ENCODE results near the gene PPP6R3. TPM values are rescaled to one million over a fixed set of nuclear protein-coding genes. Genes with fewer than 3 reads are reported as not detected.

The PPP6R3 gene
- total and polyA plus RNA-seq, 2 of the 8 experiments (the other 6 are each of a cell fraction or from before 2014, with no cell fraction given): 44.6 to 150 TPM

- H4K20me1 ChIP-seq (replicated peaks in 1 of 2; ENCODE audit: control insufficient read depth in 1 of 2, insufficient read depth in 2 of 2, low read length in 2 of 2): no peaks in the 10 kb centered on the region
- no peak overlapping the region for H3K4ac ChIP-seq (replicated peaks; ENCODE audit: insufficient read length, low read depth, low read length)
- FAIRE-seq: no peak
- no peak overlapping the region for H2BK120ac ChIP-seq (replicated peaks; ENCODE audit: low read depth, low read length)
- H3K27me3 ChIP-seq (replicated peaks in 1 of 4; ENCODE audit: control insufficient read depth in 3 of 4, extremely low read depth in 1 of 4, insufficient read depth in 3 of 4, low read length in 3 of 4): no peaks in the 10 kb centered on the region
- no peak overlapping the region for H3K14ac ChIP-seq (ENCODE audit: insufficient read length)
- no peaks in the 10 kb centered on the region for H3K23me2 ChIP-seq (ENCODE audit: low read depth, low read length)
- H2BK20ac ChIP-seq (ENCODE audit: low read length): no peak overlapping the region
- H3K4me3 ChIP-seq (ENCODE audit: extremely low read depth in 1 of 4, insufficient read depth in 2 of 4, low read depth in 3 of 4, low read length in 4 of 4): no peak overlapping the region
- H3K4me1 ChIP-seq (replicated peaks in 1 of 4; ENCODE audit: control insufficient read depth in 3 of 4, insufficient read depth in 4 of 4, low read length in 3 of 4): peaks cover 0 to 10% (median 1%) of the 10 kb centered on the region in 4 experiments; a peak in 1 of 7 replicates
- no peak overlapping the region for H2BK5ac ChIP-seq (ENCODE audit: low read depth, low read length)
- POLR2A ChIA-PET (ENCODE audit: partially characterized antibody): interaction anchor here (0.6 kb wide), 1 partner anchor 67 kb away, joined by 4 read pairs; no protein-coding TSS in a partner anchor
- H4K91ac ChIP-seq (replicated peaks; ENCODE audit: insufficient read length, low read length): no peak overlapping the region
- no peak overlapping the region for H2BK15ac ChIP-seq (ENCODE audit: low read length)
- H2AFZ ChIP-seq (ENCODE audit: low read length): no peak overlapping the region
- no peaks in the 10 kb centered on the region for H3K79me1 ChIP-seq (ENCODE audit: low read depth, low read length)
- H3K27ac ChIP-seq (ENCODE audit: low read depth, low read length): no peak overlapping the region
- H4K5ac ChIP-seq (ENCODE audit: insufficient read length, low read depth, low read length): no peak overlapping the region
- CTCF ChIA-PET (ENCODE audit: partially characterized antibody): interaction anchor here (1.6 kb wide), 1 partner anchor 26 kb away, joined by 3 read pairs; no protein-coding TSS in a partner anchor
- no peak overlapping the region for H2BK12ac ChIP-seq (ENCODE audit: low read depth, low read length)
- no peak overlapping the region for H3K18ac ChIP-seq (ENCODE audit: extremely low read depth, low read length)
- no peak overlapping the region for H3K23ac ChIP-seq (ENCODE audit: insufficient read length)
- H3K79me2 ChIP-seq (ENCODE audit: control insufficient read depth in 1 of 2, insufficient read depth in 2 of 2, low read length in 2 of 2): no peaks in the 10 kb centered on the region
- no peak overlapping the region for H3K4me2 ChIP-seq (ENCODE audit: insufficient read depth in 1 of 2, low read depth in 2 of 2, low read length in 2 of 2)
- no peak for DNase-seq (ENCODE audit: low read depth in 1 of 2, low spot score in 2 of 2)
- H3K56ac ChIP-seq (replicated peaks; ENCODE audit: insufficient read length, low read depth, low read length): no peak overlapping the region
- H3K36me3 ChIP-seq (ENCODE audit: control insufficient read depth in 2 of 4, insufficient read depth in 4 of 4, low read length in 3 of 4): no peaks in the 10 kb centered on the region
- 92% methylated on average over 7 of the region's 7 CpGs; no CpG with 5 or more reads in 1 of the 2 experiments for WGBS, 2 experiments (ENCODE audit: extremely low coverage in 1 of 2, insufficient coverage in 1 of 2, insufficient read length in 1 of 2, insufficient replicate concordance in 2 of 2, low coverage in 1 of 2, low lambda C conversion rate in 2 of 2, missing lambda C conversion rate in 1 of 2)
- 0 out of 4 replicates have a peak, but pooled peaks cover 0 to 6% of the 10 kb centered on the region in 2 experiments for H3K9me3 ChIP-seq (ENCODE audit: insufficient read depth in 2 of 2, low read depth in 1 of 2, low read length in 1 of 2)
- no peak overlapping the region; a peak in 1 of 7 replicates for H3K9ac ChIP-seq (replicated peaks in 1 of 4; ENCODE audit: extremely low read depth in 1 of 4, low read depth in 3 of 4, low read length in 3 of 4)
- no peak overlapping the region for H2AK5ac ChIP-seq (ENCODE audit: low read depth, low read length)
- H4K8ac ChIP-seq (ENCODE audit: extremely low read depth, insufficient read depth, low read length): no peak overlapping the region
- TF ChIP-seq TBP (IDR thresholded peaks at IDR 0.05; ENCODE audit: low read depth, low read length) (no peak), USF2 (IDR thresholded peaks at IDR 0.05; ENCODE audit: low read length) (no peak), EP300 (IDR thresholded peaks at IDR 0.05; ENCODE audit: borderline replicate concordance in 1 of 2, low read depth in 2 of 2, low read length in 2 of 2) (no peak)
Observed at GRCh38 chr11:68655406-68655805, 194.9 kb downstream of the PPP6R3 start.
